PC-3 (cell line): ENCODE data around the gene PTGIS. TPM values are rescaled to one million over a fixed set of nuclear protein-coding genes. Genes with fewer than 3 reads are reported as not detected.

Experiments
- ATAC-seq: fragments of 200-7000 bp; cut with Tn5 transposase; 2 replicates; pipeline ENCODE4 v1.9.1; 2020; ENCODE audit warnings: mild to moderate bottlenecking, moderate library complexity
- BruUV-seq: library from RNA; stranded (reverse); fragments of 400-500 nt; replicated peaks from 2 replicates; lab custom pipeline; 2021; lab: Mats Ljungman, UMichigan
- CTCF ChIA-PET: fragments of 300-600 bp; sonication (Branson Sonifier 250); formaldehyde crosslinking; loops from one replicate; lab custom pipeline; 2022; ENCODE audit warnings: antibody characterized with exemption; lab: Charles Lee
- POLR2A ChIA-PET: fragments of 300-600 bp; sonication (Branson Sonifier 250); formaldehyde crosslinking; loops from one replicate; lab custom pipeline; 2022; ENCODE audit warnings: antibody characterized with exemption; ENCODE audit not compliant: unreplicated experiment; lab: Charles Lee
- DNase-seq: peaks from one replicate; pipeline ENCODE4 v3.0.0-alpha.2; 2015
- H2AFZ ChIP-seq: fragments of 300-600 bp; sonication (generic); 2 replicates; pipeline ENCODE4 v1.6.0; 2016; ENCODE audit warnings: antibody characterized with exemption, low read length
- H3F3A ChIP-seq: fragments of 300-600 bp; sonication (generic); one replicate; pipeline ENCODE4 v1.6.0; 2017; ENCODE audit warnings: antibody characterized with exemption, low read length, control low read depth, mild to moderate bottlenecking; ENCODE audit not compliant: unreplicated experiment
- H3K27ac ChIP-seq: fragments of 300-600 bp; sonication (generic); 2 replicates; pipeline ENCODE4 v1.5.1; 2016; ENCODE audit warnings: mild to moderate bottlenecking, low read length
- H3K27me3 ChIP-seq: fragments of 300-600 bp; sonication (generic); 2 replicates; pipeline ENCODE4 v1.6.1; 2016; ENCODE audit warnings: low read length, mixed read lengths
- H3K36me3 ChIP-seq: fragments of 300-600 bp; sonication (generic); 2 replicates; pipeline ENCODE4 v1.6.1; 2016; ENCODE audit warnings: low read depth, mixed run types, low read length, mixed read lengths
- H3K4me1 ChIP-seq: fragments of 300-600 bp; sonication (generic); 2 replicates; pipeline ENCODE4 v1.5.1; 2016; ENCODE audit warnings: low read length; ENCODE audit not compliant: insufficient read depth
- H3K4me2 ChIP-seq: fragments of 300-600 bp; sonication (generic); 2 replicates; pipeline ENCODE4 v1.6.0; 2016; ENCODE audit warnings: low read length
- H3K4me3 ChIP-seq: fragments of 300-600 bp; sonication (generic); 2 replicates; pipeline ENCODE4 v1.5.1; 2016; ENCODE audit warnings: mild to moderate bottlenecking, low read length, mixed read lengths
- H3K79me2 ChIP-seq: fragments of 300-600 bp; sonication (generic); 2 replicates; pipeline ENCODE4 v1.6.1; 2017; ENCODE audit warnings: low read length, mixed read lengths
- H3K9ac ChIP-seq: fragments of 300-600 bp; sonication (generic); 2 replicates; pipeline ENCODE4 v1.6.0; 2016; ENCODE audit warnings: mild to moderate bottlenecking, low read length
- H3K9me2 ChIP-seq: fragments of 300-600 bp; sonication (generic); replicated peaks from 2 replicates; pipeline ENCODE4 v1.6.1; 2016; ENCODE audit warnings: mixed run types, low read length, mixed read lengths
- H3K9me3 ChIP-seq: fragments of 300-600 bp; sonication (generic); 2 replicates; pipeline ENCODE4 v1.6.1; 2016; ENCODE audit warnings: low read length, mixed read lengths
- H4K20me1 ChIP-seq: fragments of 300-600 bp; sonication (generic); 2 replicates; pipeline ENCODE4 v1.6.1; 2016; ENCODE audit warnings: low read length, mixed read lengths
- EZH2 ChIP-seq: fragments of 300-600 bp; sonication (generic); IDR thresholded peaks from one replicate; pipeline ENCODE4 v1.6.1; 2017; ENCODE audit warnings: antibody characterized with exemption, mild to moderate bottlenecking, low read length; ENCODE audit not compliant: unreplicated experiment
- EZH2phosphoT487 ChIP-seq: fragments of 300-600 bp; sonication (generic); IDR thresholded peaks from 2 replicates; pipeline ENCODE4 v1.6.1; 2018; ENCODE audit warnings: mild to moderate bottlenecking, antibody characterized with exemption, low read length, borderline replicate concordance
- intact Hi-C: fragments of 100-400 bp; cut with micrococcal nuclease; formaldehyde crosslinking; loops from 2 replicates; pipeline ENCODE4 v1.9.0; 2023
- total RNA-seq: library from RNA; depleted of rRNA; stranded (reverse); fragments of >200 nt; gene quantifications from 2 replicates; pipeline ENCODE4 v1.2.3, GENCODE V29; 2014
- TF ChIP-seq, protein P1 (sequence below): fragments of 300-600 bp; sonication (generic); conservative IDR thresholded peaks from 2 replicates; pipeline ENCODE4 v1.5.1; 2017; ENCODE audit warnings: antibody characterized with exemption, low read depth, mild to moderate bottlenecking, low read length

Gene PTGIS
- total RNA-seq, 1 experiment from 2014 or later = 0.18 TPM

DNA sequence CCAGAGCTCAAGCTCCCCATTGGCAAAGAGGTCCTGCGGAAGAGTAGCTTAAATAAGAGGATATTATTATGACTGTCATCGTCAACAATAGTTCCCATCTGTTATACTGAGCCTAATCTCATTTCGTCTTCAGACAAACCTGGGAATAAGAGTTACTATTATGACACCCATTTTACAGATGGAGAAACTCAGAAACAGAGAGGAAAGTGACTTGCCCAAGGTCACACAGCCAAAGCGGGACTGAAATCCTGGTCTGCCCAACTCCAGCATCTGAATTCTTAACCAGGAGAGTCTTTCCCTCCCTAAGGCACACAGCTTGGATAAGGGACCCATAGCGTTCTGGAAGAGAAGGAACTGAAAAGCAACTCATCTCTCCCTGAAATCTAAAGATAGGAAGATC is 23.4 kb downstream of the PTGIS start:
- Histone ChIP-seq H4K20me1 (no peaks in the 10 kb centered on the region), H3K9me3 (peaks cover 7% of the 10 kb centered on the region; the same call in 1 of the 2 replicates), H3K9me2 (no peaks in the 10 kb centered on the region), H3K27me3 (no peaks in the 10 kb centered on the region), H3K36me3 (no peaks in the 10 kb centered on the region), H3K4me3 (no peak overlapping the region), H3F3A (no peaks in the 10 kb centered on the region), H2AFZ (no peak overlapping the region), H3K27ac (no peak overlapping the region), H3K9ac (no peak overlapping the region), H3K4me1 (no peaks in the 10 kb centered on the region), H3K4me2 (no peak overlapping the region), H3K79me2 (no peaks in the 10 kb centered on the region)
- ATAC-seq (no peak), DNase-seq (no peak)
- intact Hi-C loops = loop anchor here (5.0 kb wide), 1 partner anchor 303 kb away; no protein-coding TSS in a partner anchor
- POLR2A ChIA-PET = no interaction called here
- BruUV-seq = no TSS peak
- TF ChIP-seq, protein P1, sequence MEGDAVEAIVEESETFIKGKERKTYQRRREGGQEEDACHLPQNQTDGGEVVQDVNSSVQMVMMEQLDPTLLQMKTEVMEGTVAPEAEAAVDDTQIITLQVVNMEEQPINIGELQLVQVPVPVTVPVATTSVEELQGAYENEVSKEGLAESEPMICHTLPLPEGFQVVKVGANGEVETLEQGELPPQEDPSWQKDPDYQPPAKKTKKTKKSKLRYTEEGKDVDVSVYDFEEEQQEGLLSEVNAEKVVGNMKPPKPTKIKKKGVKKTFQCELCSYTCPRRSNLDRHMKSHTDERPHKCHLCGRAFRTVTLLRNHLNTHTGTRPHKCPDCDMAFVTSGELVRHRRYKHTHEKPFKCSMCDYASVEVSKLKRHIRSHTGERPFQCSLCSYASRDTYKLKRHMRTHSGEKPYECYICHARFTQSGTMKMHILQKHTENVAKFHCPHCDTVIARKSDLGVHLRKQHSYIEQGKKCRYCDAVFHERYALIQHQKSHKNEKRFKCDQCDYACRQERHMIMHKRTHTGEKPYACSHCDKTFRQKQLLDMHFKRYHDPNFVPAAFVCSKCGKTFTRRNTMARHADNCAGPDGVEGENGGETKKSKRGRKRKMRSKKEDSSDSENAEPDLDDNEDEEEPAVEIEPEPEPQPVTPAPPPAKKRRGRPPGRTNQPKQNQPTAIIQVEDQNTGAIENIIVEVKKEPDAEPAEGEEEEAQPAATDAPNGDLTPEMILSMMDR = no peak
- TF ChIP-seq EZH2 (no peak), EZH2phosphoT487 (no peak)
- CTCF ChIA-PET = no interaction called here

- Histone ChIP-seq H3K27me3 (no peaks in the 10 kb centered on the region), H3K36me3 (no peaks in the 10 kb centered on the region), H3K79me2 (no peaks in the 10 kb centered on the region), H3K9me3 (peaks cover 7% of the 10 kb centered on the region; the same call in 1 of the 2 replicates), H3F3A (no peaks in the 10 kb centered on the region), H3K4me1 (no peaks in the 10 kb centered on the region), H3K27ac (no peak overlapping the region), H3K9ac (no peak overlapping the region), H4K20me1 (no peaks in the 10 kb centered on the region), H2AFZ (no peak overlapping the region), H3K4me3 (no peak overlapping the region), H3K4me2 (no peak overlapping the region), H3K9me2 (no peaks in the 10 kb centered on the region)
- intact Hi-C loops = loop anchor here (5.0 kb wide), 1 partner anchor 303 kb away; no protein-coding TSS in a partner anchor
- no peak for ATAC-seq
- BruUV-seq = no TSS peak
- POLR2A ChIA-PET = no interaction called here
- TF ChIP-seq, protein P1 = no peak
- TF ChIP-seq EZH2phosphoT487 = no peak
- TF ChIP-seq EZH2 = no peak
- no peak for DNase-seq
- CTCF ChIA-PET = no interaction called here
These were observed 24.0 kb downstream of the PTGIS start for GRCh38 chr20:49543858-49544437.

GRCh38 chr20:49543071-49543857 is 24.7 kb downstream of the PTGIS start:
- BruUV-seq = no TSS peak
- DNase-seq (no peak), ATAC-seq (no peak)
- ChIA-PET CTCF (interaction anchor here (0.7 to 2.1 kb wide), 3 partner anchors 61 to 141 kb away, joined by 3 to 64 read pairs (median 25); no protein-coding TSS in a partner anchor), POLR2A (interaction anchor here (0.6 kb wide), 1 partner anchor 236 kb away, joined by 5 read pairs; no protein-coding TSS in a partner anchor)
- no peak overlapping the region for H3K27ac ChIP-seq
- no peak overlapping the region for H3K9ac ChIP-seq
- H3K4me2 ChIP-seq = no peak overlapping the region
- H3K9me3 ChIP-seq = peaks cover 7% of the 10 kb centered on the region; the same call in 1 of the 2 replicates
- H3K27me3 ChIP-seq = no peaks in the 10 kb centered on the region
- H4K20me1 ChIP-seq = no peaks in the 10 kb centered on the region
- no peaks in the 10 kb centered on the region for H3F3A ChIP-seq
- H3K4me1 ChIP-seq = no peaks in the 10 kb centered on the region
- TF ChIP-seq EZH2phosphoT487 (no peak), EZH2 (no peak)
- TF ChIP-seq, protein P1 = no peak
- no peak overlapping the region for H2AFZ ChIP-seq
- H3K9me2 ChIP-seq = no peaks in the 10 kb centered on the region
- H3K79me2 ChIP-seq = no peaks in the 10 kb centered on the region
- no peaks in the 10 kb centered on the region for H3K36me3 ChIP-seq
- intact Hi-C loops = loop anchor here (5.0 kb wide), 1 partner anchor 304 kb away; no protein-coding TSS in a partner anchor
- no peak overlapping the region for H3K4me3 ChIP-seq
